GM21737 (cell line): ENCODE measurements around the gene AKAP13.
"Not testable (repeated sequence)": the region's sequence is repeated elsewhere in the genome, so short reads cannot be mapped to it uniquely, and the experiment has no call there.

ENCODE experiments used
- ATAC-seq: cut with Tn5 transposase; IDR thresholded peaks from one replicate; pipeline ENCODE4 v1.9.1; 2021; ENCODE audit warnings: mild to moderate bottlenecking, moderate library complexity; ENCODE audit not compliant: unreplicated experiment

AKAP13 gene

GRCh38 chr15:85470563-85471271 is 90.3 kb downstream of the AKAP13 start:
- ATAC-seq: no peak

- ATAC-seq: no peak
Measured at GRCh38 chr15:85472349-85472748, 91.9 kb downstream of the AKAP13 start.

DNA sequence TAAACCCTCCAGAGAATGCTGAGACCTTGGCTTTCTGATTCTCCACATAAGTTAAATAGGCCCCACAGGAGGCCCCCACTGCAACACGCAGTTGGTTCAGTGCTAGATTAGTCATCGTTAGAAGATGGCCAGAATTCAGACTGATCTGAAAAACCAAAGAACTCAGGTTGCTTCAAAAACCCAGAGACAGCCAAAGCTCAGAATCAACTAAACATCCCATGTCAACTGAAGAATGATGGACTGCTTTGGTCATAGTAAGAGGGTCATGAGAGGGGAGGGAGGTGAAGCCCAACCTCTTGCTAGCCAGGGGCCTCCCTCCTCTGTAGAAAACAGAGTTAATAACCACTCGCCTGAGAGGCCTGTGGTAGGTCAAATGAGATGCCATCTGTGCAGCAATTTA is 93.1 kb downstream of the AKAP13 start:
- no peak for ATAC-seq

DNA sequence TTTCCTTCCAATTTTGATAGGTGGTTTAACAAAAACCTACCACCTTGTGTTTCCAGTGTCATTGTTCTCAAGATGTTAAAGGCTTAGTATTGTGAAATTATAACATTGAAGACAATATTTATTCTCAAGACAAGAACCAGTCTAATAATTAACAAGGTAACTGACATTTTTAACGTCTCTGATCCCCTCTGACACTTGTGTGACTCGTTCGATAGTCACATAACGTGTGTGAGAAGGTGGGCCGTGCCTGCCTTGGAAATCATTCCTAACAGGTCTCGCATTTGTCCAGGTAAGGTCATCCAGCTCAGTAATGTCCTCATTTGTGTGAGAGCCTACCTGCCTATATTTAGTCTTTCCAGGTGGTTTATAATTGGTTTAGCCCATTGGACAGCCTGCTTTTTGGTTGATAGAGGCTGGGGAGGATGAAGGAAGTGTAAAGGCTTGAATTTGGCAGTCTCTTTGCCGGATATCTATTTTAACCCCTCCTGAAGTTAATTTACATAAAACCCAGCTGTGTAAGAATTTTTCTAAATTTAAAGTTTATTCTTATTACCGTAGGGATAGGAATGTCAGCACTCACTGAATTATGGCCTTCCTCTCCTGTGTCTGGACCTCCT is 94.4 kb downstream of the AKAP13 start:
- peak; percentile 45 for ATAC-seq

DNA sequence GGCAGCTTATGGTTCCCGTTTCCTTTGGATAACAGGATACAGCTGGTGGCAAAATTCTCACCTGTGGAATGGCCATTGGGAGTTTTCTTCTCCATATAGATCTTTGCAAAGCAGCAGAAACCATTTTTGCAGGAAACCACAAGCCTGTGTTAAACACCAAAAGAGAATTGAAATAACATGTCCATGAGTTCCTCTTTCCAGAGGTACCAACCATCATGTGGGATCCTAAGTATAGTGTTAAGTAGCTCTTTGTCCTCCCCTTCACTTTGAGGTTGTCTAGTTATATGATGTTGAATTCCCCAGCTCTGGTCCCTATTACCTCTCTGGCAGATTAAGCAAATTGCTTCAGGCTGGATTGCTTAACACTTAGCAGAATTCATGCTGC is 94.9 kb downstream of the AKAP13 start:
- ATAC-seq: peak; percentile 52

GRCh38 chr15:85475711-85476110 is 95.3 kb downstream of the AKAP13 start:
- ATAC-seq: no peak

- no peak for ATAC-seq
Measured at GRCh38 chr15:85477061-85477460, 96.7 kb downstream of the AKAP13 start.

- no peak for ATAC-seq
Measured at GRCh38 chr15:85477730-85478129, 97.3 kb downstream of the AKAP13 start.

- no peak for ATAC-seq
Measured at GRCh38 chr15:85479071-85479647, 98.8 kb downstream of the AKAP13 start.

GRCh38 chr15:85480923-85481322 is 100.5 kb downstream of the AKAP13 start:
- no peak for ATAC-seq

- ATAC-seq: not testable (repeated sequence)
Measured at GRCh38 chr15:85481543-85481942, 101.1 kb downstream of the AKAP13 start.

GRCh38 chr15:85482894-85483293 is 102.5 kb downstream of the AKAP13 start:
- ATAC-seq: no peak

DNA sequence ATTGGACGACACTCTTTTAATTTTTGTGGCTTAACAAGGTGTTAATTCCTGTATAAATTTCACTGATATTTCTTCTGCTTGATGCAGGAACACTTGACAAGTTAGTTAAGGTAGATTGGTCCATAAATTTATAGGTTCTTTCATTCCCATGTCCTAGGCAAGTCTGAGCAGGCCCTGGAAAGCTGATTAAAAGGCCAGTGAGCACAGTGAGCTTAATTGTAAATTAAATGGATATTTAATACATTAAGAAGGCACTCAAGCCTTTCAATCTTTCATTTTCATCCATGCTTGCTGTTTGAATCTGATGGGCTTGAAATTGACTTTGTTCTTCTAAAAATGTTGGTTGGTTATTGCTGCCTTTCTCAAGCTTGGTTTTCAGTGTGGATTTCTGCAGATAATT is 103.6 kb downstream of the AKAP13 start:
- ATAC-seq: not testable (repeated sequence)

GRCh38 chr15:85484923-85485322 is 104.5 kb downstream of the AKAP13 start:
- not testable (repeated sequence) for ATAC-seq

DNA sequence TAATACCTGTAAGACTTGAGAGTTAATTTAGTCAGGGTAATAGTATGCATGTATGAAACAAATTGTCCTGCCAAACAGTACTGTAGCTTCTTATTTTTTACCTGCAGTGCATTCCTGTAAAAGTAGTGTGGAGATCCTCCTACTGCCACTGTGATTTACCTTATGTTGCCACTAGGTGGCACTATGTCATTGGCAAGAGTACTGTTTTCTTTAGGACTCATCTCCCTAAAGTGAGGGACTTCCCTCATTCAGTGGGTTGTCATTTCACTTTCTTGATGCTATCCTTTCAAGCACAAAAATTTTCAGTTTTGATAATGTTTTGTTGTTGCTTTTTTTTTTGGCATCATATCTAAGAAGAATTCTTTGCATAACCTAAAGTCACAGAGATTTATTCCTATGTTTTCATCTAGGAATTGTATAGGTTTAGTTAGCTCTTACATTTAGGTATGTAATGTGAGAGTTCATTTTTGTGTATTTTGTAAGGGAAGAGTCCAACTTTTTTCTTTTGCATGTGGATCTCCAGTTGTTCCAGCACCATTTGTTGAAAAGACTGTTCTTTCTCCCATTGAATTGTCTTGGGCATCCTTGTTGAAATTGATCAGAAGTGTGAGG is 105.7 kb downstream of the AKAP13 start:
- ATAC-seq: peak; percentile 60

DNA sequence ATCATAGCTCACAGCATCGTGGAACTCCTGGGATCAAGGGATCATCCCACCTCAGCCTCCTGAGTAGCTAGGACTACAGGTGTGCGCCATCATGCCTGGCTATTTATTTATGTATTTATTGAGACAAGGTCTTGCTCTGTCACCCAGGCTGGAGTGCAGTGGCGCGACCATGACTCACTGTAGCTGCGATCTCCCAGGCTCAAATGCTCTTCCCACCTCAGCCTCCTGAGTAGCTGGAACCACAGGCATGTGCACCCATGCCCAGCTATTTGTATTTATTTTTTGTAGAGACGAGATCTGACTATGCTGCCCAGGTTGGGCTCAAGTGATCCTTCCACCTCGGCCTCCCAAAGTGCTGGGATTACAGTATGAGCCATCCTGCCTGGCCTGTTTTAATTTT is 107.4 kb downstream of the AKAP13 start:
- ATAC-seq: not testable (repeated sequence)

DNA sequence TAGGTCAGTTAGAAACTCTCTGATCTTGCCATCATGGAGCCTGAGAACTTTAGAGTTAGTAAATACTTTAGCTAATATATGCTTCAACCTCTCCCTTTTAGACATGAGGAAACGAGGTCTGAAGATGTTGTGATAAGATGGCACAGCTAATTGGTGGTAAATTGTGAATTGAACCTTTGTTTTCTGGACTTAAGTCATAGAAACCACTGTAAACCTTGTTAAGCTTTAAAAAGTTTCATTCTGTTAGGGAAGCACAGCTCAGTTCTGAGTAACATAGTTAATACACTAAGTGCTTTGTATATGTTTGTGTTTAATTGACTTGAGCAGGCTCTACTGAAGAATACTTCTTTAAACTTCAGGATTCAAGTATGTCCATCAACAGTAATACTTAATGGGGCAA is 108.6 kb downstream of the AKAP13 start:
- ATAC-seq: no peak

DNA sequence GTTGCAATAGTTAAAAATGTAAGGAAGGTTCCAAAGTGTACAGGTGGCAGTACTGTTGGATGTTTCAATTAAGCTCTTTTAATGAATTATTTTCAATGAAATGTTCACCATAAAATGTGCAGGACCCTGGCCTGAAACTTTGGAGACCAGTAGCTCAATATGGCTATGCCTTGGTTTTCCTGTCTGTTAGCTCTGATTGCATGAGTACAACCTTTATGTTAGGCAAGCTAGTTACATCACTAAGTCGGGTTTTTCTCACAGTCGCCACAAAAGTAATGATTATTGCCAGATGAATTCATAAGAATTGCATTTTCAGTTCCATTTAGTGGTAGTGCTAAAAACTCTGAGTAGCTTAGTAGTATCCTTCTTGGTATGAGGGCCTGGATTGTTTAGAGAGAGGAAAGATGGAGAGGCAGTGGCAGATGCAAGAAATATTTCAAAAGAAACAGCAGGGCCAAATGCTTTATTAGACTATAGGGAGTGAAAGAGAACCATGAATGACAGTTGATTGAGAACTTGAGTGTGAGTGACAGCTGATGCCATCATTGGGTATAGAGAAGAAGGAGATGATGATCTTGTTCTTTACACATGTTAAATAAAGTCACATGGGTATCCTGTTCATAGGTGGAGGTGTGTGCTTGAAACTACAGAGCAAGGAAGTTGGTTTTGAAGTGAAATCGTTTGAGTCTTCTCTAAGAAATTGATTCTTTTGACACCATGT is 109.5 kb downstream of the AKAP13 start:
- ATAC-seq: no peak

- no peak for ATAC-seq
Measured at GRCh38 chr15:85490856-85491255, 110.5 kb downstream of the AKAP13 start.

DNA sequence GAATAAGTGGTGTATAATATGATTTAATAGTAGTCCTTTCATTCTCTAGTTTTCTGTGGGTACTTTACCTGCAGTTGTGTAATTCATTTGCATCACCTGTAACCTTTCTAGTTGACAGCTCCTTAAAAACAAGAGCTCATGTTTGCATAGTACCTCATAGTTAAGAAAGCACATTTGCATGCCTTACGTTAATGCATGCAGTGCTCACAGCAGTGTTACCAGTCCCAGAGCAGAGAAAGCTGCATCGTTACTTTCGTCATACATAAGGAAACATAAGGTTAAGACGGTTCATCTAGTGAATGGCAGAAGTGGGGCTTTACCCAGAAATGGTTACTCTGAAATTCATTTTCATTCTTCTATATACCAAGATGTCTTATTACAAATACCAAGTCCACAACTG is 111.3 kb downstream of the AKAP13 start:
- ATAC-seq: no peak

DNA sequence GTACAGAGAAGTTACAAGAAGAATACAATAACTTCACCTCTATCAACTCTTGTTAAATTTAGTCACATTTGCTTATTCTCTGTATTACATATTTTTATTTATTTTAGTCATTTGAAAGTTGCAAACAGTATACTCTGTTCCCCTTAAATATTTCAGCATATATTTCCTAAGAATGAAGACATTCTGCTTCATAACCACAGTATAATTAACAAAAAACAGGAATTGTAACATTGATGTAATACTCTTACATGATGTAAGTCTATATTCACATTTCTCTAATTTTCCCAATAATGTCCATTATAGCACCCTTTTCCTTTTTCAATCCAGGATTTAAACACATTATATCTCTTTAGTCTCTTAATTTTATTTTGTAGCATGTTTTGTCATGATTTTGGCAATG is 112.0 kb downstream of the AKAP13 start:
- ATAC-seq: no peak
